Left ventricle myocardium inferior (tissue), 1 donor: ENCODE results near the gene ATP11A. TPM values are rescaled to one million over a fixed set of nuclear protein-coding genes. Genes with fewer than 3 reads are reported as not detected.

Source experiments
- DNase-seq: peaks from one replicate; pipeline ENCODE4 v3.0.0-alpha.2; 2020
- H3K27ac ChIP-seq: fragments of 200-600 bp; replicated peaks from 2 replicates; pipeline ENCODE4 v1.8.0; 2021
- H3K27me3 ChIP-seq: fragments of 200-600 bp; 2 replicates; pipeline ENCODE4 v1.8.0; 2021; ENCODE audit warnings: low read depth
- H3K36me3 ChIP-seq: fragments of 200-600 bp; 2 replicates; pipeline ENCODE4 v1.8.0; 2021
- H3K4me1 ChIP-seq: fragments of 200-600 bp; 2 replicates; pipeline ENCODE4 v1.8.0; 2021
- H3K4me3 ChIP-seq: fragments of 200-600 bp; 2 replicates; pipeline ENCODE4 v1.8.0; 2021; ENCODE audit warnings: mild to moderate bottlenecking, moderate library complexity
- H3K9me3 ChIP-seq: fragments of 200-600 bp; replicated peaks from 2 replicates; pipeline ENCODE4 v1.8.0; 2021
- intact Hi-C: fragments of 100-400 bp; cut with micrococcal nuclease; formaldehyde crosslinking; loops from one replicate; pipeline ENCODE4 v1.11.0; 2022
- total RNA-seq: library from RNA; stranded (reverse); fragmentation: NEBNext Ultra II Directional; extraction: Animal tissue kit (Norgen Biotek cat#: 25700); gene quantifications from one replicate; pipeline ENCODE4 v1.2.1, GENCODE V29; 2021
- TF ChIP-seq, protein P1 (sequence below): fragments of 200-600 bp; IDR thresholded peaks from 2 replicates; pipeline ENCODE4 v1.8.0; 2021; ENCODE audit warnings: antibody characterized with exemption, mild to moderate bottlenecking, borderline replicate concordance
- donor health status: DM: no; HTN: yes; CAD: no; lungs with severe emphysema.

The ATP11A gene
- total RNA-seq, 1 donor from 2014 or later, result 106 TPM

DNA sequence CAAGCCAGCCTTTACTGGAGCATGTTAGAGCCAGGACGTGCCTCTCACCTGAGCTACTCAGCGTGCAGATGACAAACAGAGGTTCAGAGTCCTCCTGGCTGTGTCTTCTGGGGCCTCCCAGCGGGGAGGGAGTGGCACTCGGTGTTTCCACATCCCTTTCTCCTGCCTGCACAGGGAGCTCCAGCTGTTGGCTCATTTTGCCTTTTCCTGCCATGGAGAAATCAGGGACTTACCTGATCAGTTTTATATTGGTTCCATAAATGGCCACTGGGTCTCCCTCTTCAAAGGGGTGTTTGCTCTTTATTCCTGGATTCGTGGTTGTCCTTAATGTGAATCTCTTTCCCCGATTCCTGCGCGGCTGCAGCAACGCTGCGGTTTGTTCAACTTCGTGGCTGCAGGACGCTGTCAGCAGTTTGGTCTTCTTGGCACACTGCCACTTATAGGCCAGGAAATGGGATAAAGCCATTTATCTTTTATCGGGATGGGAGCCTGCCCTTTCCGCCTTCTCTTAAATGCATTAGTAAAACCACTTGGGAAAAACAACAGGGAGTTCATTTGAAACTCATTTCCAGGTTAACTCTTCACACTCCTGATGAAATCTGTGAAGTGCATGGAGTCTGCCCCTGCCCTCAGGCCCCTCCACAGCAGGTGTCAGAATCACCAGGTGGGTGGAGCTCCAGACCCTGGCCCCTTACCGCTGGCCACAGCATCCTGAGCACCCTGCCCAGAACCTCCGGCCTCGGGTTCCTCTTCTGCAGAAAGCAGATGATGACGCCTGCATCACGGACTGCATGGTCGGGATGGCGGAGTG, 239.3 kb downstream of the ATP11A start:
- H3K4me3 ChIP-seq, result peak overlapping the region; percentile 30
- DNase-seq, result no peak

DNA sequence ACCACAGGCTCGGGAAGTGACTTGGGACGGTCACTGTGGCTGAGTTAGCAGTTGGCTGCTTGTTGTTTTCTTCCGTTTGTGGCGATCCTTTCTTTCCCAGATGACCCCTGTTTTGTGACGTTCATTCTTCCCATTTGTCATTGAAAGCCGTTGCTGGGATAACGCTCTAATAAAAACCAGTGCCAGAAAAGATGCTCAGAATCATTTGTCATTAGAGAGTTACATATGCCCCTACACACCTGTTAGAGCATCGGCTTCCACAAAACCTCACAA, 239.9 kb downstream of the ATP11A start:
- no peak overlapping the region for H3K27ac ChIP-seq
- no peaks in the 10 kb centered on the region for H3K36me3 ChIP-seq
- H3K27me3 ChIP-seq, result peaks cover 39% of the 10 kb centered on the region
- H3K4me3 ChIP-seq, result peak overlapping the region; percentile 30
- TF ChIP-seq, protein P1, sequence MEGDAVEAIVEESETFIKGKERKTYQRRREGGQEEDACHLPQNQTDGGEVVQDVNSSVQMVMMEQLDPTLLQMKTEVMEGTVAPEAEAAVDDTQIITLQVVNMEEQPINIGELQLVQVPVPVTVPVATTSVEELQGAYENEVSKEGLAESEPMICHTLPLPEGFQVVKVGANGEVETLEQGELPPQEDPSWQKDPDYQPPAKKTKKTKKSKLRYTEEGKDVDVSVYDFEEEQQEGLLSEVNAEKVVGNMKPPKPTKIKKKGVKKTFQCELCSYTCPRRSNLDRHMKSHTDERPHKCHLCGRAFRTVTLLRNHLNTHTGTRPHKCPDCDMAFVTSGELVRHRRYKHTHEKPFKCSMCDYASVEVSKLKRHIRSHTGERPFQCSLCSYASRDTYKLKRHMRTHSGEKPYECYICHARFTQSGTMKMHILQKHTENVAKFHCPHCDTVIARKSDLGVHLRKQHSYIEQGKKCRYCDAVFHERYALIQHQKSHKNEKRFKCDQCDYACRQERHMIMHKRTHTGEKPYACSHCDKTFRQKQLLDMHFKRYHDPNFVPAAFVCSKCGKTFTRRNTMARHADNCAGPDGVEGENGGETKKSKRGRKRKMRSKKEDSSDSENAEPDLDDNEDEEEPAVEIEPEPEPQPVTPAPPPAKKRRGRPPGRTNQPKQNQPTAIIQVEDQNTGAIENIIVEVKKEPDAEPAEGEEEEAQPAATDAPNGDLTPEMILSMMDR, result no peak
- H3K9me3 ChIP-seq, result peaks cover 13% of the 10 kb centered on the region
- no peak for DNase-seq
- peaks cover 29% of the 10 kb centered on the region for H3K4me1 ChIP-seq
- intact Hi-C loops, result no loop called here

More for the DNA sequence above, 239.3 kb downstream of the ATP11A start:
- Histone ChIP-seq H3K9me3 (peaks cover 13% of the 10 kb centered on the region), H3K36me3 (no peaks in the 10 kb centered on the region), H3K27me3 (peaks cover 39% of the 10 kb centered on the region), H3K4me1 (peaks cover 29% of the 10 kb centered on the region), H3K27ac (no peak overlapping the region)
- TF ChIP-seq, protein P1, result no peak
- intact Hi-C loops, result no loop called here

DNA sequence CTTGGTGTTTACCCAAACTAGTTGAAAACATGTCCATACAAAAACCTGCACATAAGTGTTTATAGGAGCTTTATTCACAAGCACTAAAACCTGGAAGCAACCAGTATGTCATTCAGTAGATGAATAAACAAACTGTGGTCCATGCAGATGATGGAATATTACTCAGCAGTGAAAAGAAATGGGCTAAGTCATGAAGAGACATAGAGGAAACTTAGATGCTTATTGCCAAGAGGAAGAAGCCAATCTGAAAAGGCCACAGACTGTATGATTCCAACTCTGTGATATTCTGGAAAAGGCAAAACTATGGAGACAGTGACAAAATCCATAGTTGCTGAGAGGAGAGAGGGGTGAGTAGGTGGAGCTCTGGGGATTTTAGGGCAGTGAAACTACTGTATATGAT, 240.4 kb downstream of the ATP11A start:
- peaks cover 29% of the 10 kb centered on the region for H3K4me1 ChIP-seq
- peaks cover 39% of the 10 kb centered on the region for H3K27me3 ChIP-seq
- no peak for DNase-seq
- no peak overlapping the region for H3K4me3 ChIP-seq
- H3K36me3 ChIP-seq, result no peaks in the 10 kb centered on the region
- intact Hi-C loops, result no loop called here
- TF ChIP-seq, protein P1, result no peak
- H3K9me3 ChIP-seq, result peaks cover 13% of the 10 kb centered on the region
- no peak overlapping the region for H3K27ac ChIP-seq

DNA sequence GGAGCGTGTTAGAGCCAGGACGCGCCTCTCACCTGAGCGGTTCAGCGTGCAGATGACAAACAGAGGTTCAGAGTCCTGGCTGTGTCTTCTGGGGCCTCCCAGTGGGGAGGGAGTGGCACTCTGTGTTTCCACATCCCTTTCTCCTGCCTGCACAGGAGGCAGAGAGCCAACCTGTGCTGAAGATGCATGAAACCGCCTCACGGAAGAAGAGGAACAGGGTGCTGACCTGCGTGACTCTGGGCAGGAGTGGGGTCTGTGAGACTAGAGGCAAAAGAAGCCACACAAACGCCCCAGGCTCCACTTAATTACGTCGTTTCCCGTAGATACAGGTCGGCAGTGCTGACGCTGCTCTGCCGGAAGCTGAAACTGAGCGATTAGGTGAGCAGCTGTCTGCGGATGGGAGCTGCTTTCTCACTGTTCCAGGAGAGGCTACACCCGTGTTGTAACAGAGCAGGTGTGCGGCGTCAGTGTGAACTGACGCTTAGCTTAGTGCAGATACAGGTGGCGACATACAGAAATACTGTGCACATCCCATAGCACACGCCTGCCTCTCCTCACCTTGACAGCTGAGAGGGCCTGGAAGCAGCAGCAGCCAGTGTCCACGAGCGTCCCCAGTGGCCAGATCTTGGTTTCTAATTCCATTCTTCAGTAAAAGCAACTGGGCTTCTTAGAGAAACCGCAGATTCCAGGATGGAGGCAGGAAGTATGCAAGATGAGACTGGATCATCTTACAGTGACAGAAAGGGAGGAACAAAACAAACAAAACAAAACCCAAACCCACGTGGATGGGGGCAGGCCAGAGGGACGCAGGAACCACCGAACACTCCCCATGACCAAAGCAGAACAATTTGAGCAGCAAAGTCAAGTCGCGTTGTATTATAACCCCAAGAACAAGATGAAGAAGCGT, 241.4 kb downstream of the ATP11A start:
- H3K27me3 ChIP-seq, result peaks cover 39% of the 10 kb centered on the region
- peaks cover 29% of the 10 kb centered on the region for H3K4me1 ChIP-seq
- peaks cover 13% of the 10 kb centered on the region for H3K9me3 ChIP-seq
- intact Hi-C loops, result no loop called here
- H3K27ac ChIP-seq, result no peak overlapping the region
- no peak for DNase-seq
- no peaks in the 10 kb centered on the region for H3K36me3 ChIP-seq
- TF ChIP-seq, protein P1, result peak; percentile 69
- H3K4me3 ChIP-seq, result peak overlapping the region; percentile 17

DNA sequence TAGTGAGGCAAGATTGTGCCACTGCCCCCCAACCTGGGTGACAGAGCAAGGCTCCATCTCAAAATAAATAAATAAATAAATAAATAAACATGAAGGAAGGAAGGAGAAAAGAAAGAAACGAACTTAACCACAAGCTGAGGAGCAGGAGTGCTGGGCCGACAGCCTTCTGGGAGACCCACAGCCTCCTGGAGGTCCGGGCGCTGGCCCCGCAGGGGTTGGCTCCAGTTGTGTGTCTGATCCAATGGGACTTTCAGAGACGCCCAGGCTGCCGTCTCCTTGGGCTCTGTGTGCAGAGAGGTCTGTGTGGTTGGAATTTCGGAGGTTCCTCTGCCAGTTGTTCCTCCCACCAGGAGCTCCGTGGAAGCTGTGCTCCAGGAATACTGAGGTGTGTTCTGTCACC, 243.1 kb downstream of the ATP11A start:
- Histone ChIP-seq H3K27me3 (peaks cover 31% of the 10 kb centered on the region), H3K4me3 (no peak overlapping the region), H3K36me3 (no peaks in the 10 kb centered on the region), H3K27ac (no peak overlapping the region), H3K9me3 (peaks cover under 1% of the 10 kb centered on the region), H3K4me1 (peaks cover 29% of the 10 kb centered on the region)
- DNase-seq, result no peak
- TF ChIP-seq, protein P1, result no peak
- intact Hi-C loops, result no loop called here
